CD4-positive, alpha-beta T cell (primary cell): Measurements from ENCODE around the gene FILIP1. TPM values are rescaled to one million over a fixed set of nuclear protein-coding genes. Genes with fewer than 3 reads are reported as not detected.

ENCODE experiments used
- ATAC-seq: fragments of 200-7000 bp; cut with Tn5 transposase; one replicate; pipeline ENCODE4 v1.10.0; 2022; ENCODE audit warnings: mild to moderate bottlenecking; ENCODE audit not compliant: poor library complexity
- CTCF ChIA-PET: fragments of 350-600 bp; sonication (Branson Sonifier 250); formaldehyde crosslinking; loops from one replicate; lab custom pipeline; 2021; ENCODE audit warnings: antibody characterized with exemption, inconsistent platforms; lab: Charles Lee
- POLR2A ChIA-PET: fragments of 350-600 bp; sonication (Branson Sonifier 250); formaldehyde crosslinking; loops from one replicate; lab custom pipeline; 2021; ENCODE audit warnings: antibody characterized with exemption, inconsistent platforms; lab: Charles Lee
- DNase-seq, 14 experiments: peaks; one replicate each; pipeline ENCODE4 v3.0.0-alpha.2; 2013 to 2020; ENCODE audit warnings: mixed read lengths in 2 of 14
- H3K27ac ChIP-seq, 2 donors: one replicate each; pipeline versions ENCODE4 v1.5.1 to v1.7.0; 2013; ENCODE audit warnings: low read length in 2 of 2, low read depth in 1 of 2, mild to moderate bottlenecking in 1 of 2
- H3K27me3 ChIP-seq, 2 experiments: 1 replicate in 1 of 2; 2 replicates in 1 of 2; pipeline versions ENCODE4 v1.6.1 to v1.7.0; 2013; ENCODE audit warnings: low read length in 2 of 2, control low read depth in 1 of 2, mild to moderate bottlenecking in 1 of 2, moderate library complexity in 1 of 2; ENCODE audit not compliant: insufficient read depth in 2 of 2, control insufficient read depth in 1 of 2
- H3K36me3 ChIP-seq: one replicate; pipeline ENCODE4 v1.6.1; 2013; ENCODE audit warnings: low read length, control low read depth; ENCODE audit not compliant: insufficient read depth
- H3K4me1 ChIP-seq: one replicate; pipeline ENCODE4 v1.6.1; 2013; ENCODE audit warnings: low read length, control low read depth; ENCODE audit not compliant: insufficient read depth
- H3K4me3 ChIP-seq: one replicate; pipeline ENCODE4 v1.5.1; 2013; ENCODE audit warnings: mild to moderate bottlenecking, low read length, moderate library complexity
- H3K9me3 ChIP-seq, 2 experiments: 1 replicate in 1 of 2; 2 replicates in 1 of 2; pipeline versions ENCODE4 v1.6.1 to v1.7.0; 2013; ENCODE audit warnings: low read length in 2 of 2, mild to moderate bottlenecking in 2 of 2, control low read depth in 1 of 2, moderate library complexity in 1 of 2; ENCODE audit not compliant: control insufficient read depth in 1 of 2, insufficient read depth in 1 of 2
- H3K27ac Mint-ChIP-seq: one replicate; pipeline ENCODE4 v1.8.0; 2020; ENCODE audit warnings: mixed read lengths
- H3K27me3 Mint-ChIP-seq: one replicate; pipeline ENCODE4 v1.8.0; 2021; ENCODE audit warnings: mixed read lengths
- H3K36me3 Mint-ChIP-seq: one replicate; pipeline ENCODE4 v1.8.0; 2021; ENCODE audit warnings: low read depth, mixed read lengths
- H3K4me1 Mint-ChIP-seq: one replicate; pipeline ENCODE4 v1.8.0; 2021; ENCODE audit warnings: low read depth, mixed read lengths
- H3K4me3 Mint-ChIP-seq: one replicate; pipeline ENCODE4 v1.8.0; 2020; ENCODE audit warnings: mild to moderate bottlenecking, mixed read lengths
- H3K9me3 Mint-ChIP-seq: one replicate; pipeline ENCODE4 v1.8.0; 2020; ENCODE audit warnings: mixed read lengths
- intact Hi-C, 2 experiments: fragments of 100-400 bp; cut with DNase I in 1 of 2; cut with micrococcal nuclease in 1 of 2; formaldehyde crosslinking; loops; one replicate each; pipeline versions ENCODE4 v1.15.1 to v1.9.0; 2023 to 2025; cut with DNase I, micrococcal nuclease
- total RNA-seq, 174 experiments: library from RNA in 2 of 174; stranded (reverse) in 2 of 174; gene quantifications; one replicate each; pipeline ENCODE4 v1.2.3 and lab custom pipeline; 2021 to 2026
- TF ChIP-seq, protein P1 (sequence below): fragments of 200-600 bp; IDR thresholded peaks from one replicate; pipeline ENCODE4 v1.8.0; 2022; ENCODE audit warnings: antibody characterized with exemption, mild to moderate bottlenecking

Gene FILIP1
- total RNA-seq, 2 experiments from 2014 or later, result 0.06 TPM; not detected in 1

DNA sequence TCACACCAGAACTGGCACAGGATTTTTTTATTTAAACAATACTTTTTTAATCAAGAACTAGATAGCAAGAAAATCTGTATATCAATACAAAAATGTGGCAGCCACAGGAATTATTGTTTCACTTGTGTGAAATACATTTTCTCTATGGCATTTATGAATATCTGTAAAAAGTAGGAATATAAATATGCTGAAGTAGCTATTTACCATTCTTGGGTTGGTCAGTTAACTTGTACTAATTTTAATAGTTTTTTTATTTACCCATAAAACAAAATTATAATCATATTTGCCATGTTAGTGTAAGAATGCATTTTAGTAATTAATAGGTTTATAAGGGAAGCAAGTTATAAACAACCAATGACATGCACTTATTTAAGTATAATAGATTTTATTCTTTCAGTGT is 177.6 kb downstream of the FILIP1 start:
- POLR2A ChIA-PET, result no interaction called here
- DNase-seq (no peak), ATAC-seq (no peak)
- CTCF ChIA-PET, result no interaction called here
- Histone ChIP-seq H3K4me3 (no peak overlapping the region), H3K9me3 (no peaks in the 10 kb centered on the region), H3K4me1 (no peaks in the 10 kb centered on the region), H3K36me3 (no peaks in the 10 kb centered on the region), H3K27ac (no peak overlapping the region), H3K27me3 (peaks cover 0 to 11% of the 10 kb centered on the region in 2 experiments)
- Mint-ChIP-seq H3K27ac (no peak overlapping the region), H3K4me1 (no peaks in the 10 kb centered on the region), H3K9me3 (no peaks in the 10 kb centered on the region), H3K36me3 (no peaks in the 10 kb centered on the region), H3K27me3 (peaks cover 54% of the 10 kb centered on the region), H3K4me3 (no peak overlapping the region)
- TF ChIP-seq, protein P1, sequence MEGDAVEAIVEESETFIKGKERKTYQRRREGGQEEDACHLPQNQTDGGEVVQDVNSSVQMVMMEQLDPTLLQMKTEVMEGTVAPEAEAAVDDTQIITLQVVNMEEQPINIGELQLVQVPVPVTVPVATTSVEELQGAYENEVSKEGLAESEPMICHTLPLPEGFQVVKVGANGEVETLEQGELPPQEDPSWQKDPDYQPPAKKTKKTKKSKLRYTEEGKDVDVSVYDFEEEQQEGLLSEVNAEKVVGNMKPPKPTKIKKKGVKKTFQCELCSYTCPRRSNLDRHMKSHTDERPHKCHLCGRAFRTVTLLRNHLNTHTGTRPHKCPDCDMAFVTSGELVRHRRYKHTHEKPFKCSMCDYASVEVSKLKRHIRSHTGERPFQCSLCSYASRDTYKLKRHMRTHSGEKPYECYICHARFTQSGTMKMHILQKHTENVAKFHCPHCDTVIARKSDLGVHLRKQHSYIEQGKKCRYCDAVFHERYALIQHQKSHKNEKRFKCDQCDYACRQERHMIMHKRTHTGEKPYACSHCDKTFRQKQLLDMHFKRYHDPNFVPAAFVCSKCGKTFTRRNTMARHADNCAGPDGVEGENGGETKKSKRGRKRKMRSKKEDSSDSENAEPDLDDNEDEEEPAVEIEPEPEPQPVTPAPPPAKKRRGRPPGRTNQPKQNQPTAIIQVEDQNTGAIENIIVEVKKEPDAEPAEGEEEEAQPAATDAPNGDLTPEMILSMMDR, result no peak
- intact Hi-C loops, result no loop called here

DNA sequence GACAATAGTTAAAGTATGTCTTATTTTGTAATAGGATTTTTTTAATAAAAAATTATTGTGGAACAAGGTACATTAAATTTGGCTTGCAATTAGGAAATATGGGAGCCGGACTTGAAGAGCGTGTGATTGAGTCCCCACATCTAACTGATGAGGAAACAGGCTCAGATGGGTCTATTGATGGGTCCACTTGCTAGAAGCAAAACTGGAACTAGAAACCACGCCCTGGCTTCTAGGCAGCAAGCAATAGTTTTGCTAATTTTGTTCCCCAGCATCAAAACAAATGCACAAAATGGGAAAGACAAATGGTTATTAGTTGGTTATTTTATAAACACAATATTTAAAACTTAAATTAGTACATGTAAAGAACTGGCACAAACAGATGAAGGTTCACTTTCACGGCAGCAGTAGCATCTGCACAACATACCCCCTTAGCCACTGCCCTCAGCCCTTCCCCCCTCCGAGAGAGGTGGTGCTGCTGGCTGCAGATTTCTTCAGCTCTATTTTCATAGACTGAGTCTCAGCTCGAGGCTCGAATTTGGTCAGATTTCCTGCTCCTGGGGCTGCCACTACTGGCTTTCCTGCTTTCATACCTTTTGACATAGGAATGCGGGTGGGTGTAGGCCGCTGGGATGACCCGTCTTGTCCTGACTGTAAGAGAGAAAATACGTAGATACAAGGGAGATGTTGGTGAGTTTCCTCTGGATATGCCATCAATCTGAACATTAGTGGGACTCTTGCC is 185.2 kb downstream of the FILIP1 start:
- CTCF ChIA-PET, result no interaction called here
- H3K36me3 ChIP-seq, result no peaks in the 10 kb centered on the region
- H3K27me3 Mint-ChIP-seq, result peaks cover 17% of the 10 kb centered on the region
- no peaks in the 10 kb centered on the region for H3K36me3 Mint-ChIP-seq
- POLR2A ChIA-PET, result no interaction called here
- TF ChIP-seq, protein P1, result no peak
- H3K9me3 ChIP-seq, result no peaks in the 10 kb centered on the region
- intact Hi-C loops, result no loop called here
- H3K4me3 Mint-ChIP-seq, result no peak overlapping the region
- H3K4me1 Mint-ChIP-seq, result peaks cover 7% of the 10 kb centered on the region
- no peak overlapping the region for H3K27ac ChIP-seq
- peaks cover 3 to 5% of the 10 kb centered on the region in 2 experiments for H3K27me3 ChIP-seq
- no peaks in the 10 kb centered on the region for H3K9me3 Mint-ChIP-seq
- H3K27ac Mint-ChIP-seq, result no peak overlapping the region
- no peak for DNase-seq
- no peaks in the 10 kb centered on the region for H3K4me1 ChIP-seq
- ATAC-seq, result no peak
- no peak overlapping the region for H3K4me3 ChIP-seq

DNA sequence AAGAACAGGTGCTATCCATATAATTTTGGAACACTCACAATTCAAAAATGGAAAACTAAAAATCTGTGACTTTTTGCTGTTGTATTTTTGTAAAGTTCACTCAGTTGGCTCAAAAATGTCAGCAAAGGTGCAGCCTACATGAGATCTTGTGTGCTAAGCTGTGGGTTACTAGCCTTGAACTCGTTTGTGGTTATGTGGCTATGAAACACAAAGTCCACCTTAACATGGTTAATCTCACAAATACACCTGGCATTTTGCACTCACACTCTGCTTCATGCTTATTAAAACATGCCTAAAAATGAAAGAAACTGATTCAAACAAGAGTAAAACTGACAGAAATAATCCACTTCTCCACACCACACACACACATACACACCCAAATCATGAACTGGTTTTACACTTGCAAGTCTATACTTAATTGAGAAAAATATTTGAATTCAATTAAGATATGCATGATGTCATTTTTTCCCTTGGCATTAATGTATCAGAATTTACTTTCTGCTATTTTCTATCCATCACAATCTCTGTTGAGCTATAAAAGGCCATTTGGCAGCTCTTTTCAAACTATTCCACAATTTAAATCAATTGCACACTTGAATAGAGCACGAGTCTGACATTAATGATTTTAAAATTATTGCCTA is 186.1 kb downstream of the FILIP1 start:
- ATAC-seq, result no peak
- intact Hi-C loops, result no loop called here
- Histone ChIP-seq H3K36me3 (no peaks in the 10 kb centered on the region), H3K4me3 (no peak overlapping the region), H3K27ac (no peak overlapping the region), H3K27me3 (peaks cover 0 to 3% of the 10 kb centered on the region in 2 experiments), H3K9me3 (no peaks in the 10 kb centered on the region), H3K4me1 (no peaks in the 10 kb centered on the region)
- TF ChIP-seq, protein P1, result no peak
- DNase-seq, result no peak
- H3K27ac Mint-ChIP-seq, result no peak overlapping the region
- POLR2A ChIA-PET, result no interaction called here
- H3K36me3 Mint-ChIP-seq, result no peaks in the 10 kb centered on the region
- H3K27me3 Mint-ChIP-seq, result peaks cover 13% of the 10 kb centered on the region
- CTCF ChIA-PET, result no interaction called here
- no peaks in the 10 kb centered on the region for H3K9me3 Mint-ChIP-seq
- H3K4me1 Mint-ChIP-seq, result peaks cover 7% of the 10 kb centered on the region
- H3K4me3 Mint-ChIP-seq, result no peak overlapping the region
